ENCODE results near the gene MPV17.

Gene MPV17

DNA sequence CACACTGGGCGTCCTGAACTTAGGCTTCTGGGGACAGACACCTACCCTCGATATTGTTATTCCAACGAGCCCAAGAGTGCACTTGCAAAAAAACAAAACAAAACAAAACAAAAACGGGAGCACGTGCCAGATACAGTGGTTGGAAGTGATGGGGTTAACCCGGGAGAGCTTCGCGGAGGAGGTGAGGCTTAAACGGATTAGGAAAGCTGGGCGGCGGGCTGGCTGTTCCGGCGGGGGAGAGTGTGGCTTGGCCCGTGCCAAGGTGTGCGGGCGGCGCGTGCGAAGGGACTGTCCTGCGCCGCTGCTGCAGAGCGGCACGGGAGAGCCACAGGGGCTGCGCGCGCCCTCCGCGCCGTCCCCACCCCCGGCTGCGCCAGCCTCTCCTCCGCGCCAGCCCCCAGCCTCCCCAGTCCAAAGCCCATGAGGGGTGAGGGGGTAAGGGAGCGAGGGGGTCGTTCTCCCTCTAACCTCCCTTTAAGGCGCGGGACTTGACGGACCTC is 58.6 kb downstream of the MPV17 start:
- DNase-seq, result peak; percentile 22

DNA sequence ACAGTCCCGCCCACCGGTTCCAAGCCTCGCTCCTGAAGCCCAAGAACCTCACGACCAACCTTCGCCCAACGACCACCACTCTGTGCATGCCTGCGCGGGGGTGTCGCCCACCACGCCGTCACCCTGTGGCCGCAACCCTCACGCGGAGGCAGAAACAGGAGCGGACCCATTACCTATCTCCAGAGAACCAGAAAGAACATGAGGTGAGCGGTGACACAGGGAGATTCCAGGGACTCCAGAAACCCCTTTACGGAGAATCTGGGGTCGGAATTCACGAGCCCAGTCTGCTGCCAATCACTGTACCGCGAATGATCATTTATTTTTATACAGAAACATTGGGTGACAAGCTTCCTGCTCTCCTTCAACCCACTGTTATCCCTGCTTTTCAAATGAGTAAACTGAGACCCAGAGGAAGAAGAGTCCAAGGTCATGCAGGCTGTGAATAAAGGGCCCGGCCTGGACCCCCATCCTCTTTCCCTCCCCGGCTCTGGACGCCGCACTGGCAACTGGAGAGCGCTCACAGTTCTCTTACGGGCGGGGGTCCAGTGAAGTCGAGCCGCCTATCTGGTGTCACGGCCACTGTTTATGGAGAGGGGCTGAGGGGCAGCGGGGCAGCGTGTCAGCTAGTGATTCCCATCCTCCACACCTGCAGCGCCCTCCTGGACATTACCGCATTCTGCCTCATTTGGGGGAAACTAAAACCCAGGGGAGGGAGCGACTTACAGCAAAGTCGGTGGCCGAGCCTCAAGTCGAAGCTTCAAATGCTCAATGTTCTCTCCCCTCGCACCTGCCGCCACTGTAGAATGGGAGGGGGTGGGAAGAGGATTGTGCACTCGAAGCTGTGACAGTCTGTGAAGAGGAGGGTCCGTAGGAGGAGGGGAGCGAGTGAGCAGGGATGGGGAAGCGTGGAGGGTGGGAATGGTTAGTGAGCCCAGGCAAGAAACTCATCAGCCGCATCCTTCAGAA is 59.3 kb downstream of the MPV17 start:
- DNase-seq, result peak; percentile 16

DNA sequence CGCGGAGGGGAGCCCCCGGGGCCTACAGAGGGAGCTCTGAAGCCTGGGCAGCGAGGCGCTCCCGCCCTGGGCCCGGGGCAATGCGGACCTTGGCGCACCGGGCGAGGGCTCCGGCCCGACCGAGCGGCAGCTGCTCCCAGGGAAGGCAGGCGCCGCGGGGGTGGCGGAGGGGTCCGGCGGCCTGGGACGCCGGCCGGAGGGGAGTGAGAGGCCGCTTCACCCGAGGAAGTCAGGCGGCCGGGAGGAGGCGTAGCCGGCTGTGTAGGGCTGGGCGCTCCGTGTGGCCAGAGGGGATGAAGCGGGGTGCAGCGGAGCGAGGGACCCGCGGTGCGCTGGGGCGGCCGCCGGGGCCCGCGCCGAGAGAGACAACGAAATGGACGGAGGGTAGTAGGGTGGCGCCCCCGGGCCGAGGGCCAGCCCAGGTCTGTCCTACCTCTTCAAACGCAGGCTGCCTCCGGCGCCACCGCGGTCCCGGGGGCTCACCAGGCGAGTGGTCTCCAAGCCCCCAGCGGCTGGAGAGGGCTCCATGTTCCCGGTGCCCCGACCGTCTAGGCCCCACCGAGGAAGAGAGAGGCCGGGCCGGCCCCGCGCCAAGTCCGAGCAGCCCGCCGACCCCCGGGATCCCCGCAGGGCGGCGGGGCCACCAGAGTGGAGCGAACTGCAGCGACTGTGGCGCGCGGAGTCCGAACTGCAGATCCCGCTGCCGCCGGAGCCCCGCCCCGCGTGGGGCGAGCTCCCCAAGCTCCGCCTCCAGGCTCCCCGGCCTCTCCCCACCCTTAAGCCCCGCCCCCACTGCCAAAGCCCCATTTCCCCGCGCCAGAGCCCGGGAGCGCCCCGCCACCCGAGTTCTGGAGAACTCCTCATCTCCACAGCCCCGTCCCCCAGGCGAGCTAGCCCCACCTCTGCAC is 60.3 kb downstream of the MPV17 start, which contains the start of gene SLC30A3:
Gene SLC30A3, minus strand, starts transcription at position 669 of the 908 bp plus-strand sequence. Its CDS starts 141 bp downstream, at position 528.
- peak; percentile 42 for DNase-seq

DNA sequence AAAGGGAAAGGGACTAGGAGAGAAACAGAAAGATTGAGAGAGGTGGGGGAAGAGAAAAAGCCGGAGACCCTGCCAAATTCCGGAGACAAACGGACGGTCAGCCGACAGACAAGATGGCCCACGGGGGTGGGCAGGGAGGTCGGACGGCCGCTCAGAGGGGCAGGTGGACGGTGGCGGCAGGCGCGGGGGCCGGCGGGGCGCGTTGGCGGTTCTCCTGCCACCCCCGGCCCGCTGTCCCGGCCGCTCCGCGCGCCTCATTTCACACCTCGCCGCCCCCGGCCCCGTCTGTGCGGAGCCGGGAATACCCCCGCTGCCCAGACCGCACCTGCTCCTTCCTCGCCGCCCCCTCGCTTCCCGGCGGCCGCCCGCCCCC is 61.0 kb downstream of the MPV17 start:
- DNase-seq, result no peak

DNA sequence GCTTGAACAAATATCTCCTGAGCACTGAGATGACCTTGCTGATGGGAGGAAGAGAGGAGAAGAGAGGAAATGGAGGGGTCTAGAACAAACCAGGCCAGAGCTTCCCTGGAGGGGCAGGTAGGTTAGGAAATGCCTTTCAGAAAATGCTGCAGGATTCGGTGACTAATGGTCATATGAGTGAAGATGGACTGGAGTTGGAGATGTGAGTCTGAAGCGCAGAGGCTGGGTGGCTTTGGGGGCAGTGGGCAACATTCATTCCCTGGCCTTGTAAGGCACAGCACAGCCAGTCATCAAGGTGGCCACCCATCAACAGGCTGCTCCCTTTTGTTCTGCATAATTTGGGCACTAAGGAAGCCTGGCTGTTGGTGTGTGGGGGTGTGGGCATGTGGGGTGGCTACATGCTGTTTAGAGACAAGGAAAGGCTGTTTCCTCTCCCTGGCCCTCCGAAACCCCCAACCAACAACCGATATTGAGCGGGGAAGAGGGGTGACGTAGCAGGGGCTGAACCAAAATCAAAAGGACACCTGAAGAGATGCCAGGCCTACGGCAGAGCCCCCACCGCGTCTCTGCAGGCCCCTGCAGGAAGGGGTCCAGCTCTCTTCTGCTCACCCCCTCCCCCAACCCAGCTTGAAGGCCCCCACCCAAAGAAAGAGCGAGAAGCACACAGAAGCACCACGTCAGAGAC is 61.5 kb downstream of the MPV17 start:
- DNase-seq, result no peak
